Pulmonary artery endothelial cell (primary cell): ENCODE results near the gene FRMD3. TPM values are rescaled to one million over a fixed set of nuclear protein-coding genes. Genes with fewer than 3 reads are reported as not detected.
"Not testable (repeated sequence)": the region's sequence is repeated elsewhere in the genome, so short reads cannot be mapped to it uniquely, and the experiment has no call there.

Experiments used
- DNase-seq: peaks from one replicate; pipeline ENCODE4 v3.0.0-alpha.2; 2011; ENCODE audit warnings: low read depth, low spot score
- total RNA-seq: library from RNA; depleted of rRNA; stranded (reverse); fragments of >200 nt; gene quantifications from 2 replicates; pipeline ENCODE4 v1.2.3, GENCODE V29; 2014

Gene FRMD3
- total RNA-seq, 1 donor from 2014 or later = 17.2 TPM

GRCh38 chr9:83396342-83396741 is 141.9 kb downstream of the FRMD3 start:
- no peak for DNase-seq

GRCh38 chr9:83392228-83392627 is 146.0 kb downstream of the FRMD3 start:
- DNase-seq = no peak

- DNase-seq = no peak
Measured at GRCh38 chr9:83388346-83388745, 149.9 kb downstream of the FRMD3 start.

GRCh38 chr9:83387401-83388185 is 150.6 kb downstream of the FRMD3 start:
- DNase-seq = no peak

- peak; percentile 3 for DNase-seq
Measured at GRCh38 chr9:83385317-83385716, 152.9 kb downstream of the FRMD3 start.

GRCh38 chr9:83384214-83384613 is 154.0 kb downstream of the FRMD3 start:
- DNase-seq = no peak

GRCh38 chr9:83383034-83383433 is 155.2 kb downstream of the FRMD3 start:
- DNase-seq = no peak

GRCh38 chr9:83382421-83382820 is 155.8 kb downstream of the FRMD3 start:
- DNase-seq = no peak

GRCh38 chr9:83379045-83379444 is 159.2 kb downstream of the FRMD3 start:
- DNase-seq = no peak

- no peak for DNase-seq
Measured at GRCh38 chr9:83372957-83373356, 165.2 kb downstream of the FRMD3 start.

- no peak for DNase-seq
Measured at GRCh38 chr9:83367326-83367725, 170.9 kb downstream of the FRMD3 start.

- no peak for DNase-seq
Measured at GRCh38 chr9:83362341-83362995, 175.7 kb downstream of the FRMD3 start.

GRCh38 chr9:83359039-83359438 is 179.2 kb downstream of the FRMD3 start:
- no peak for DNase-seq

GRCh38 chr9:83358493-83358892 is 179.7 kb downstream of the FRMD3 start:
- DNase-seq = not testable (repeated sequence)

- DNase-seq = no peak
Measured at GRCh38 chr9:83355729-83356151, 182.5 kb downstream of the FRMD3 start.

GRCh38 chr9:83355024-83355444 is 183.2 kb downstream of the FRMD3 start:
- DNase-seq = no peak

- DNase-seq = no peak
Measured at GRCh38 chr9:83349031-83349430, 189.2 kb downstream of the FRMD3 start.

- no peak for DNase-seq
Measured at GRCh38 chr9:83346655-83347420, 191.4 kb downstream of the FRMD3 start.

- no peak for DNase-seq
Measured at GRCh38 chr9:83343366-83343999, 194.7 kb downstream of the FRMD3 start.

GRCh38 chr9:83342731-83343130 is 195.5 kb downstream of the FRMD3 start:
- no peak for DNase-seq

GRCh38 chr9:83342006-83342405 is 196.2 kb downstream of the FRMD3 start:
- DNase-seq = no peak

GRCh38 chr9:83340451-83340850 is 197.8 kb downstream of the FRMD3 start:
- DNase-seq = no peak
